Tibial nerve (tissue), 4 donors: ENCODE measurements around the gene RSAD1.

Source experiments
- CTCF ChIP-seq, 5 experiments: fragments of 200-600 bp in 3 of 5; fragments of 450-650 bp in 2 of 5; sonication (generic) in 3 of 5; IDR thresholded peaks; one replicate each; pipeline ENCODE4 v1.5.1; 2016 to 2019; ENCODE audit warnings: antibody characterized with exemption in 5 of 5, mild to moderate bottlenecking in 3 of 5, moderate library complexity in 2 of 5
- EP300 ChIP-seq, 2 donors: sonication (generic); formaldehyde crosslinking; IDR thresholded peaks; one replicate each; pipeline ENCODE4 v1.6.1; 2017; ENCODE audit warnings: antibody characterized with exemption in 2 of 2, mild to moderate bottlenecking in 1 of 2
- POLR2A ChIP-seq, 2 donors: fragments of 450-650 bp; IDR thresholded peaks; one replicate each; pipeline ENCODE4 v1.6.1; 2017; ENCODE audit warnings: antibody characterized with exemption in 2 of 2, mild to moderate bottlenecking in 2 of 2, moderate library complexity in 2 of 2

GRCh38 chr17:50474523-50474922, 4.1 kb upstream of the RSAD1 start:
- no peak for TF ChIP-seq CTCF (IDR thresholded peaks at IDR 0.05)
- no peak for TF ChIP-seq EP300 (IDR thresholded peaks at IDR 0.05)
- no peak for TF ChIP-seq POLR2A (IDR thresholded peaks at IDR 0.05)
